HG03280 (cell line): Measurements from ENCODE around the gene SDK1.
"Not testable (repeated sequence)": the region's sequence is repeated elsewhere in the genome, so short reads cannot be mapped to it uniquely, and the experiment has no call there.

ENCODE experiments used
- ATAC-seq: cut with Tn5 transposase; IDR thresholded peaks from one replicate; pipeline ENCODE4 v1.9.1; 2021; ENCODE audit warnings: mild to moderate bottlenecking, moderate library complexity; ENCODE audit not compliant: unreplicated experiment

The SDK1 gene

DNA sequence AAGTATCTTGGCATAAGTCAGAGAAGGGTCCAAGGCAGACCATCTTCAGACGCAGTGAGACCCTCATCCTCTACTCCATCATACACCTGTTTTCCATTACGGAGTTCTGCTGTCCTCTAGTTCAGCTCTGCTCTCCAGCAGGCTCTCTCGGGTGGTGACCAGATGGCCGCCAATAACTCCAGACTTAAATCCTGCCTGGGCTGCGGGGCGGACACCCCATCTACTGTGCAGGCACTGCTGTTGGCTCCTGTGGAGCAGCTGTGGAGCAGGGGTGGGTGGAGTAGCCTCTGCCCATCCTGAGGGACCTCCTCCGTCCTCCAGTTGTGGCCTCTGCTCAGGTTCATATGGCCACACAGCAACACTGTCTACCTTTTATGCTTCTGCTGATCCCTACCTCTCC is 608.1 kb downstream of the SDK1 start:
- ATAC-seq, result no peak

- ATAC-seq, result no peak
Measured at GRCh38 chr7:3910054-3910453, 609.0 kb downstream of the SDK1 start.

DNA sequence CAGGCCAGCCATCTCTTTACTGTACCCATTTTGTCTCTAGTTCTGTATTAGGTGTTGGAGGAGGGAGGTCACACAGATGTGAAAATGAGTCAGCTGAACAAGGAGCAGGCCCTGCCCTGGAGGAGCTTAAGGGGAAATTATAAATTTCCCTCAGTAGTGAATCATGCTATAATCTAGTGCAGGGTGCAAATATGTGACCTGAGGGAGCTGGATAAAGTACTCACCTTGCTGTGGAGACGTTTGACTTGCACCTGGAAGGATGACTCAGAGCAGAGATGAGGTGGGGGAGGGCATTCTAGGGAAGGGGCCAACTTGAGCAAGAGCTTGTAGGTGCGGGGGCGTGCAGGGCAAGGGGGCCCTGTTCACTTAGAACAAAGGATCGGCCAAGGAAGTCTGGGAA is 610.6 kb downstream of the SDK1 start:
- ATAC-seq, result no peak

DNA sequence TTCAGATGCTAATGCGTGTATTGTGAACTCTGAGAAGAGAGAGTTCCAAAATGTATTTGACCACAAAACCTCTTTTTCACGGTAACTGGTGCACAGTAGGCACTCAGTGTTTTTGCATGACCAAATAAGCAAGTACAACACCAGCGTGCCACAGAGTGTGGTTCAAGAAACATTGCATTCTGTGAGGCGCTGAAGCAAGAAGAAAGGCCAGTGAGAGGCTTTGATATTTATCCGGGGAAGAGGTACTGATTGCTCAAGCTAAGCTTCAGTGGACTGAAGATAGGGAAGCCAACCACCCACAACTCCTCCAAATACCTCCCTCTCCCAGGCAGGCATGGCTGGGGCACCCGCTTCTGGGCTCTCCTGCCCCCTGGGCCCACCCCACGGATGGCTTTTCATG is 611.2 kb downstream of the SDK1 start:
- ATAC-seq, result no peak

- no peak for ATAC-seq
Measured at GRCh38 chr7:3914051-3914775, 613.2 kb downstream of the SDK1 start.

DNA sequence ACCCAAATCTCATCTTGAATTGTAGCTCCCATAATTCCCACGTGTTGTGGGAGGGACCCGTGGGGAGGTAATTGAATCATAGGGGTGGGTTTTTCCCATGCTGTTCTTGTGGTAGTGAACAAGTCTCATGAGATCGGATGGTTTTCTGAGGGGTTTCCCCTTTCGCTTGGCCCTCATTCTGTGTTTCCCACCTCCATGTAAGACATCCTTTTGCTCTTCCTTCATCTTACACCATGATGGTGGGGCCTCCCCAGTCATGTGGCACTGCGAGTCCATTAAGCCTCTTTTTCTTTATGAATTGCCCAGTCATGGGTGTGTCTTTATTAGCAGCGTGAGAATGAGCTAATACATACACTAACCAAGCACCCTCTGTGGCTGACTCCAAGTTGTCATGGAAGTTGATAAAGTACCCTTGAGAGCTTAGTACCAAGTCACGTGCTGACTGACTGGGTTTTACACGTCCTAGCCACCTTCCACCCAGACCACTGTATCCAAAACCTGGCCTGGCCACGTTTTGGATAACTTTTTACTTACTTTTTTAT is 614.4 kb downstream of the SDK1 start:
- ATAC-seq, result no peak

DNA sequence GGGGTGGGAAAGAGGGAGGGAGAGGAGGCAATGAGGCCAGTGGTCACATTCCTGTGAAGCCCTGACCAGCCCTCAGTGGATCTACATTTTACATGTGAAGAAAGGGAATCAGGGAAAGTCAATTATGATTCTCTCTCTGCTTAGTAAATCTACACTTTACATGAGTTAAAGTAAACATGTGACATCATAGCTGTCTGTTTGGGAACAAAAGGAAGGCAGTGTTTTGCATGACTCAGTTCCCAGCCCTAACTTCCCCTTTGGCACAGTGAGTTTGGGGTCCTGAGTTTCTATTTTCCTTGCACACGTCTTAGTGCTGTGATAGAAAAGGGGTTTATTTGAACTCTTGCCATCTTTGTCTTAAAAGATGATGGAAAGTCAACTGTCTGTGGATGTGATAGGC is 615.1 kb downstream of the SDK1 start:
- ATAC-seq, result no peak

GRCh38 chr7:3917436-3917835 is 616.4 kb downstream of the SDK1 start:
- ATAC-seq, result no peak

- no peak for ATAC-seq
Measured at GRCh38 chr7:3918576-3918975, 617.5 kb downstream of the SDK1 start.

DNA sequence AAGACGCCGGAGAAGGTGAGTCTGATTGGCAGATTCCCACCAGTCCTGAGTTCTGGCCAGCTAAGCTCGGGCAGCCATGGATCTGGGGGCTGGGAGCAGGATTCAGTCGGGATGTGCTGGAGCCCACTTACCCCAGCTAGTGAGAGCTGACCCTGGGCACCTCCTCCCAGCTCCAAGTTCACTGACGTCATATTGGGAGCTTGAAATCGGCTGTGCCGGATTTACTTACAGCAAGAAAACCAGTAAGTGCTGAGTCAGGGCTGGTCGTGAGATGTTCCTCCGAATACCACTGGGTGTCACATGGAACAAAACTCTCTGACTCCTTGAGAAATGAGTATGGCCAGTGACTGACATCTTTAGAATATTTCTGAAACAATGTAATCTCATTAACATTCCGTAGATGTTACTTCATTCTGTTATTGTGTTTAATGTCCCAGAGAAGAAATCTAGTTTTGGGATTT is 621.2 kb downstream of the SDK1 start:
- no peak for ATAC-seq

- ATAC-seq, result no peak
Measured at GRCh38 chr7:3923307-3923918, 622.4 kb downstream of the SDK1 start.

GRCh38 chr7:3924277-3924676 is 623.2 kb downstream of the SDK1 start:
- ATAC-seq, result no peak

- ATAC-seq, result no peak
Measured at GRCh38 chr7:3927446-3928110, 626.5 kb downstream of the SDK1 start.

DNA sequence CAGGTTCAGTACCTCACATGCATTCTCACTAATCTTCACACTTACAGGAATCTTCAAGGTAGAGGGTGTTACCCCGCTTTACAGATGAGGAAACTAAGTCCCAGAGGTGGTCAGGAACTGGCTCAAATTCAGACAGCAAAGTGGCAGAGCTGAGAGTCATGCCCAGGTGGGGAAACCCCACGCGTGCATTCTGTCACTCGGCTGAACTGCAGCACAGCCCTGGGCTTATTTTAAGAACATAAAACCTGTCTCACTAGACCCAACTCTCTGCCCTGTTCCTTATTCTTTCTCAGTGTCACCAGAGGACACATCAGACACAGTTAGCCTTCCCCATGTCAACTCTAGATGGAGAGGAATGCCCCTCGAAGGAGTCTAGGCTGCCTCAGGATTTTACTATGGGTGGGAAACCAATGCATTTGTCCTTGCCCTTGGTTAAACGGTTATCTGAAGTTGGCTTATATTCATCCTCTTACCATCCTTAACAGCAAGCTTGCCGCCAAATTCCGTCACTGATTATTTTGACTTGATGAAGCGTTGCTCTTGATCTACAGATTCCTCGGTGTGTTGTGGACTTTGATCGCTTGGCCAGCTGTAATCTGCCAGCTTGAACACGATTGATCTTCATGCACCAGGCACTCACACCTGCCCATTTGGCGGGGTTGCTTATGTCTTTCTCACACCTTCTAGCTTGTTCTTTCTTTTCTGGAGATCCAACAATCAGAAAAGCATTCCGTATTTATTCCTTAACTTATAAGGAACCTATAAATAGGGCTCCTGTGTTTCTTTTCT is 627.9 kb downstream of the SDK1 start:
- no peak for ATAC-seq

- ATAC-seq, result no peak
Measured at GRCh38 chr7:3931843-3932242, 630.8 kb downstream of the SDK1 start.

GRCh38 chr7:3937146-3937545 is 636.1 kb downstream of the SDK1 start:
- ATAC-seq, result no peak

DNA sequence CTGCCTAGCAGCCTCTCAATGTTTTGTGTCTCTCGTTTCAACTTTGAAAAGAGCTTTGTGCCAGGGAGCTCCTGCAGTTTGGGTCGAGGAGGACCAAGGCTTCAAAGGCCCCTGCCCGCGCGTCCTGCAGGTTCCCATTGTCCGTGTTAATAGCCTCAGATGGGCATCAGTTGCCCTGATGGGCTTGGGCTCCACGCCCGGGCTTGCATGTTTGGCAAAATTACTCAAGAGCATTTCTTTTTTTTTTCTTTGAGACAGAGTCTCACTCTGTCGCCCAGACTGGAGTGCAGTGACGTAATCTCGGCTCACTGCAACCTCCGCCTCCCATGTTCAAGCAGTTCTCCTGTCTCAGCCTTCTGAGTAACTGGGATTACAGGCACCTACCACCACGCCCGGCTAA is 636.6 kb downstream of the SDK1 start:
- ATAC-seq, result no peak

DNA sequence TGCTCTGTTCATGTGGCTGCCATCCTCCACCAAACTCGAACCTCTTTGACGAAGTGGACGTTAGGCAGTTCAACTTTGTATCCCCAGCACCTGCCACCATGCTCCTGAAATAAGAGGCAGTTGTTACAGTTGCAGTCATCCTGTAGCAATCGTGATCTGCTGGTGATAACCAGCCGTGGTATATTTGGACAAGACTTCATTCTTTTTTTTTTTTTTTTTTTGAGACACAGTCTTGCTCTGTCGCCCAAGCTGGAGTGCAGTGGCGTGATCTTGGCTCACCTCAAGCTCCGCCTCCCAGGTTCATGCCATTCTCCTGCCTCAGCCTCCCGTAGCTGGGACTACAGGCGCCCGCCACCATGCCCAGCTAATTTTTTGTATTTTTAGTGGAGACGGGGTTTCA is 640.7 kb downstream of the SDK1 start:
- not testable (repeated sequence) for ATAC-seq

GRCh38 chr7:3942276-3942675 is 641.2 kb downstream of the SDK1 start:
- no peak for ATAC-seq

DNA sequence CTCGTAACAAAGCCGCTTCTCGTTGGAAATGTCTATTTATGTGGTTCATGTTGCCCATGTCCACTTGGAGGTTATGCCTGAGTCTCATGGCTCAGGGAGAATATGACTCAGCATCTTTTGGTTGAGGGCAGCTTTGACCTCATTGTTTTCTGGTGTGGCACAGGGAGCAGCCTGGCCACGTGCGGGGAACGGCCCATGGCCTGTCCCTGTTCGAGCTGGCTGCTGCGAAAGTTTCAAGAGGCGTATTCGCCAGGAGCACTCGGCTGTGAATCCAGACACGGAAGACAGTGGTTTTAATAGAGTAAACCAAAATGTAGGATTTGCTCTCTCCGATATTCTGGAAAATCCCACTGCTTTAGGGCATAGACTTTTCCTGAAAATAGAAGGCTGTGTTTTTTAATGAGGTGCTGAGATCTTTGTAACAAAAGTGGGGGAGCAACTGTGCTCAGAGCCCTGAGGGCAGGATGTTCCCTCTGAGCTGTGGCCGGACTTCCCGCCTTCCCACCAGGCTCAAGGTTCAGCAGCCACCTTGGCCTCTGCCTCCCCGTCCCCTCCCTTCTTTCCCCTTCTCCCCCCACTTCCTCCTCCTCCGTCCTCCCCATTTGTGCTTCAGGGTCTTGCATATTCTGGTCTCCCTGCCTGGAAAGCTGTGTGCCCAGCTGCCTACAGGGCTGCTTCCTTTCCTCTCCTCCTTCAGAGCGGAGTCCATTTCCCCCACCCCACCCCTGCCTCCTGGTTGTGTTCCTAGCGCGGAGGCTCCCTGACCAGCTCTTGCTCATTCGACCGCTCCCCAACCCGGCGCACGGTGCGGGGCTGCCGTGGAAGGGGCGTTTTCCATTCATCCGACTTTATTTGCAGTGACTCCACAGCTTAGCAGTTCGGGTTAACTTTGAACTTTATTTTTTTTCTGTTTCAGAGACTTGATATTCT is 642.0 kb downstream of the SDK1 start:
- no peak for ATAC-seq
